SU-DHL-6 (cell line): ENCODE measurements around the gene MAP2K6.

ENCODE experiments used
- CTCF ChIP-seq: fragments of 200-600 bp; sonication (generic); IDR thresholded peaks from one replicate; pipeline ENCODE4 v1.5.1; 2017; ENCODE audit warnings: antibody characterized with exemption, mild to moderate bottlenecking, low read length, moderate library complexity; ENCODE audit not compliant: insufficient read depth, poor library complexity, severe bottlenecking
- EZH2phosphoT487 ChIP-seq: fragments of 200-600 bp; sonication (generic), shearing (Covaris generic); conservative IDR thresholded peaks from 2 replicates; pipeline ENCODE4 v1.6.1; 2018; ENCODE audit warnings: mild to moderate bottlenecking, antibody characterized with exemption, low read length, moderate library complexity, mixed read lengths

GRCh38 chr17:69567130-69567529 is 152.6 kb downstream of the MAP2K6 start:
- TF ChIP-seq EZH2phosphoT487 = no peak
- no peak for TF ChIP-seq CTCF
